Measurements from ENCODE around the gene DLK1.

Gene DLK1

GRCh38 chr14:100784523-100785337, 58.0 kb downstream of the DLK1 start:
- no peak overlapping the region for H3K27ac Mint-ChIP-seq
- CTCF ChIA-PET, result no interaction called here
- no peaks in the 10 kb centered on the region for H3K4me1 Mint-ChIP-seq
- peaks cover 3% of the 10 kb centered on the region for H3K27me3 Mint-ChIP-seq
- no peaks in the 10 kb centered on the region for H3K9me3 Mint-ChIP-seq
- no peak overlapping the region for H3K4me3 Mint-ChIP-seq
- DNase-seq, result no peak
- no peaks in the 10 kb centered on the region for H3K36me3 Mint-ChIP-seq

DNA sequence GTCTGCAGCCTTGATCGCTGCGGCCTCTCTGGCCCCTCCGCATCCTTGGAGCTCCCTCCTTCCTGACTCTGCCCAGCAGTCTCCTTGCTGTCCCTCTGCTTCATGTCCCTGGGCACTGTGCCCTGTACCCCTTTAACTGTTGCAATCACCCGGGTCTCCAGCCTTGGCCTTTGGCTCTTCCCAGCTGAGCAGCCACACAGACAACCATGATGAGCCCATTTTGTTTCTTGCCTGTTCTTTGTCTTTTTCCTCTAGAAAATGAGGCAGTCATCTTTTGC, 58.6 kb downstream of the DLK1 start:
- CTCF ChIA-PET, result no interaction called here

GRCh38 chr14:100785626-100786025, 58.9 kb downstream of the DLK1 start:
- no peak for DNase-seq
- no peak overlapping the region for H3K27ac Mint-ChIP-seq
- H3K27me3 Mint-ChIP-seq, result peaks cover 3% of the 10 kb centered on the region
- H3K9me3 Mint-ChIP-seq, result no peaks in the 10 kb centered on the region
- CTCF ChIA-PET, result no interaction called here
- no peak overlapping the region for H3K4me3 Mint-ChIP-seq
- H3K36me3 Mint-ChIP-seq, result no peaks in the 10 kb centered on the region
- H3K4me1 Mint-ChIP-seq, result no peaks in the 10 kb centered on the region

More for the DNA sequence above, 58.6 kb downstream of the DLK1 start:
- H3K27me3 Mint-ChIP-seq, result peaks cover 3% of the 10 kb centered on the region
- no peak overlapping the region for H3K4me3 Mint-ChIP-seq
- H3K36me3 Mint-ChIP-seq, result no peaks in the 10 kb centered on the region
- H3K27ac Mint-ChIP-seq, result no peak overlapping the region
- no peak for DNase-seq
- H3K9me3 Mint-ChIP-seq, result no peaks in the 10 kb centered on the region
- no peaks in the 10 kb centered on the region for H3K4me1 Mint-ChIP-seq

- no peak for DNase-seq
- Mint-ChIP-seq H3K36me3 (no peaks in the 10 kb centered on the region), H3K4me3 (no peak overlapping the region), H3K27me3 (peaks cover 7% of the 10 kb centered on the region), H3K9me3 (no peaks in the 10 kb centered on the region), H3K27ac (no peak overlapping the region), H3K4me1 (no peaks in the 10 kb centered on the region)
- CTCF ChIA-PET, result no interaction called here
Observed at GRCh38 chr14:100786131-100786530, 59.4 kb downstream of the DLK1 start.

DNA sequence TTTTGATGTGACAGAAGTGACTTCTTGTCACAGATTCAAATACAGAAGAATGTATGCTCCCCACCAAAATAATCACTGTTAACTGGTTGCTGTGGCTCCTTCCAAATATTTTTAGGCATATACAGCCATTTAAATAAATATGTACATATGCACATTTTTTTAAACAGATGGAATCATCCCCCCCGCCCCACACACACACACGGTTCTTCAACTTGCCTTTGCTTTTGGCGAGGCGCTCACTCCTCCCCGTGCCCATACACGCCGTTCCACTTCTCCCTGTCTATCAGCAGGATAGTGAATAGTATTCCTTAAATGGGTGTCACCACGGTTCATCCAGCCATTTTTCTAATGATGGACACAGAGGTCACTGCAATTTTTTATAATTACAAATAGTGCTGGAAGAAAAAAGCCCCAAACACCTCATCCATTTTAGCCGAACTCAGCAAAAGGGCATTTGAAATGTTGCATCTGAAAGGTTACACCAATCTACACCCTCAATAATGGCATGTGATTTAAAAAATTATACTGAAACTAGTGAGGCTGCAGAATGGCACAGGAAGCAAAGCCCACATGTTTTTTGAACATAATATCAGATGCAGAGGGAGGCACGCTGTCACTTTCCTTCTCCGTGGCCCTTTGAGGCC, 60.0 kb downstream of the DLK1 start:
- no peaks in the 10 kb centered on the region for H3K9me3 Mint-ChIP-seq
- no peak overlapping the region for H3K4me3 Mint-ChIP-seq
- H3K27ac Mint-ChIP-seq, result no peak overlapping the region
- DNase-seq, result no peak
- CTCF ChIA-PET, result no interaction called here
- no peaks in the 10 kb centered on the region for H3K36me3 Mint-ChIP-seq
- H3K27me3 Mint-ChIP-seq, result peaks cover 7% of the 10 kb centered on the region
- H3K4me1 Mint-ChIP-seq, result no peaks in the 10 kb centered on the region

- no peaks in the 10 kb centered on the region for H3K9me3 Mint-ChIP-seq
- no peak overlapping the region for H3K4me3 Mint-ChIP-seq
- no peak overlapping the region for H3K27ac Mint-ChIP-seq
- no peak for DNase-seq
- CTCF ChIA-PET, result no interaction called here
- no peaks in the 10 kb centered on the region for H3K36me3 Mint-ChIP-seq
- H3K27me3 Mint-ChIP-seq, result peaks cover 13% of the 10 kb centered on the region
- H3K4me1 Mint-ChIP-seq, result no peaks in the 10 kb centered on the region
Observed at GRCh38 chr14:100787659-100788058, 61.0 kb downstream of the DLK1 start.
